ACC112 (cell line): ENCODE results near the gene MYLK.

Experiments
- H2AFZ ChIP-seq: fragments of 200-600 bp; sonication (generic); one replicate; pipeline ENCODE4 v1.6.0; 2017; ENCODE audit warnings: antibody characterized with exemption, low read length; ENCODE audit not compliant: unreplicated experiment
- H3K27ac ChIP-seq: fragments of 200-600 bp; sonication (generic); 2 replicates; pipeline ENCODE4 v1.5.1; 2014; ENCODE audit warnings: low read depth, mild to moderate bottlenecking, antibody characterized with exemption, low read length, moderate library complexity
- H3K27me3 ChIP-seq: fragments of 200-600 bp; sonication (generic); 2 replicates; pipeline ENCODE4 v1.6.1; 2014; ENCODE audit warnings: mild to moderate bottlenecking, antibody characterized with exemption, low read length, moderate library complexity, mixed read lengths; ENCODE audit not compliant: insufficient read depth
- H3K36me3 ChIP-seq: fragments of 200-600 bp; sonication (generic); 2 replicates; pipeline ENCODE4 v1.6.1; 2016; ENCODE audit warnings: mild to moderate bottlenecking, antibody characterized with exemption, low read length, moderate library complexity, mixed read lengths; ENCODE audit not compliant: insufficient read depth
- H3K4me1 ChIP-seq: fragments of 200-600 bp; sonication (generic); one replicate; pipeline ENCODE4 v1.6.1; 2016; ENCODE audit warnings: low read length, mixed read lengths; ENCODE audit not compliant: insufficient read depth, unreplicated experiment, control insufficient read depth
- H3K4me3 ChIP-seq: fragments of 200-600 bp; sonication (generic); 2 replicates; pipeline ENCODE4 v1.5.1; 2014; ENCODE audit warnings: mild to moderate bottlenecking, low read depth, low read length
- H3K79me2 ChIP-seq: fragments of 200-600 bp; sonication (generic); one replicate; pipeline ENCODE4 v1.6.0; 2016; ENCODE audit warnings: low read length; ENCODE audit not compliant: control insufficient read depth, unreplicated experiment, insufficient read depth

MYLK gene

GRCh38 chr3:123658852-123659206 is 225.3 kb downstream of the MYLK start:
- no peaks in the 10 kb centered on the region for H3K79me2 ChIP-seq
- no peak overlapping the region for H3K27ac ChIP-seq
- H3K36me3 ChIP-seq, result peaks cover 9% of the 10 kb centered on the region; the same call in 1 of the 2 replicates
- no peak overlapping the region for H2AFZ ChIP-seq
- H3K4me3 ChIP-seq, result no peak overlapping the region
- H3K27me3 ChIP-seq, result no peaks in the 10 kb centered on the region
- H3K4me1 ChIP-seq, result peaks cover 45% of the 10 kb centered on the region

DNA sequence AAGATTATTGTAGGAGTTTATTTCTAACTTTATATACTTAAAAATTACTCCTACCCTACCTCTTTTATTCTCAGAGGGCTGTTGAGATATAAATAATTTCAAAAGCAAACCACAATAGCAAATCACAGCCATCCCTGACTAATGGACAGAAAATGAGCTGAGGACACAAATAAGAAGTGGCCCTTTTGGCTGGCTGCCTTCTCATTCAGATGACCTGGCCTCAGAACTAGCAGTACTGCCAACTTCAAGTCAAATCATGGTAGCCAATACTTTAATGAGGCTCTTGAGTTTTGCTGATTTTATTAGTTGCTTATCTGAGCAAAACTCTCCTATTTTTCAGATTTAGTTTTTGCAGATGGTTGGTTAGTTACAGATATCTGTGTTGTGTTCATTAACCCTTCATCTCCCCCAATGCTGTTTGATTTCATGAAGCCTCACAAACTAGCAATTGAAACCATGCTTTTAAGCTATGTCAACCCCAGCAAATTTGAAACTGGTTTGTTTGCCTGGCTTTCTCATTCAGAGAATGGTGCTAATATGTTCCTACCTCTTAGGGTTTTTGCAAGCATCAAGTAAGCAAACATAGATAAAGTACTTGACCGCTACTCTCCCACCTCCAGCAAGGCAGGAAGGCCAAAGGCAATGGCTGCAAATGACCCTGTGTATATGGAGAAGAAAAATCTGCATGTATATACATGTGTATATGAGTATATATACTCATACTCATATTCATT is 225.8 kb downstream of the MYLK start:
- Histone ChIP-seq H3K36me3 (peaks cover 9% of the 10 kb centered on the region; the same call in 1 of the 2 replicates), H3K27me3 (no peaks in the 10 kb centered on the region), H2AFZ (no peak overlapping the region), H3K4me3 (no peak overlapping the region), H3K4me1 (peaks cover 50% of the 10 kb centered on the region), H3K27ac (no peak overlapping the region), H3K79me2 (no peaks in the 10 kb centered on the region)

GRCh38 chr3:123657568-123657967 is 226.6 kb downstream of the MYLK start:
- Histone ChIP-seq H3K36me3 (peaks cover 9% of the 10 kb centered on the region; the same call in 1 of the 2 replicates), H3K4me3 (no peak overlapping the region), H3K79me2 (no peaks in the 10 kb centered on the region), H3K27me3 (no peaks in the 10 kb centered on the region), H2AFZ (no peak overlapping the region), H3K4me1 (peaks cover 58% of the 10 kb centered on the region), H3K27ac (no peak overlapping the region)

DNA sequence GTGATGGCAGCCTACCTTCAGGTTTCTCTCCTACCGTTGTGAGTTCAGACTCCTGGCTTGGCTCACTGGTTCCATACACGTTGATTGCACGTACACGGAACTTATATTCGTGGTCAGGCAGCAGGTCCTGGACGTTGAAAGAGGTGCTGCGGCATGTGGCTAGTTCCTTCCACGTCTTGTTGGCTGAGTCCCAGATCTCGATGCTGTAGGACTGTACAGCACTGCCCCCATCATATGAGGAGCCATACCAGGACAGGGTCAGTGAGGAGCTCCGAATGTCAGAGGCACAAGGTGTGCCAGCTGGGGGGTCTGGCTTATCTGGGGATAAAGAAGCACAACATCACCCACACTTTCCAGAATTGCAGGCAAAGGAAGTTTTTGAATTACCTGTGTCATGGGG is 227.0 kb downstream of the MYLK start:
- H3K36me3 ChIP-seq, result peaks cover 9% of the 10 kb centered on the region; the same call in 1 of the 2 replicates
- H3K27me3 ChIP-seq, result no peaks in the 10 kb centered on the region
- no peak overlapping the region for H3K27ac ChIP-seq
- peaks cover 59% of the 10 kb centered on the region for H3K4me1 ChIP-seq
- H3K4me3 ChIP-seq, result no peak overlapping the region
- no peak overlapping the region for H2AFZ ChIP-seq
- no peaks in the 10 kb centered on the region for H3K79me2 ChIP-seq

- Histone ChIP-seq H3K79me2 (no peaks in the 10 kb centered on the region), H3K4me1 (peaks cover 56% of the 10 kb centered on the region), H3K36me3 (peaks cover 9% of the 10 kb centered on the region; the same call in 1 of the 2 replicates), H3K4me3 (no peak overlapping the region), H2AFZ (no peak overlapping the region), H3K27ac (no peak overlapping the region), H3K27me3 (no peaks in the 10 kb centered on the region)
These were observed 227.4 kb downstream of the MYLK start for GRCh38 chr3:123656691-123657090.

- Histone ChIP-seq H3K4me1 (peaks cover 51% of the 10 kb centered on the region), H3K4me3 (no peak overlapping the region), H3K36me3 (peaks cover 9% of the 10 kb centered on the region; the same call in 1 of the 2 replicates), H3K79me2 (no peaks in the 10 kb centered on the region), H3K27me3 (no peaks in the 10 kb centered on the region), H3K27ac (no peak overlapping the region), H2AFZ (no peak overlapping the region)
These were observed 227.9 kb downstream of the MYLK start for GRCh38 chr3:123656274-123656673.

DNA sequence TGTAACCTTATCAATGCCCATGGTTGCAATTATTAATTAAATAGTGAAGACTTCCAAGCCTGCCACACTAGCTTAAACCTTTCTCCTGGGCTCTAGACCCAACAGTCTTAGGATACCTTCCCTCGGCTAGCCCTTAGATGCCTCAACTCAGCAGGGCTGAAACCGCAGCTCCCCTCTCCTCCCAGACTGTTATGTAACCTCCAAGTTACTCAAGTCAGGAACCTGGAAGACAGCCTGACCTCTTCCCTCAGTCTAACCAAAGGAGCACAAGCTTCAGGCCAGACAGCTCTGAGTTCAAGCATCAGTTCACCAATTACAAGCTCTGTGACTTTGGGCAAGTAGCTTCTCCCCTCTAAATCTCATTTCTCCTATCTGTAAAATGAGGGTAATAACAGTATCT is 228.7 kb downstream of the MYLK start:
- H3K27ac ChIP-seq, result no peak overlapping the region
- H3K79me2 ChIP-seq, result no peaks in the 10 kb centered on the region
- H2AFZ ChIP-seq, result no peak overlapping the region
- H3K36me3 ChIP-seq, result peaks cover 9% of the 10 kb centered on the region; the same call in 1 of the 2 replicates
- peaks cover 43% of the 10 kb centered on the region for H3K4me1 ChIP-seq
- H3K4me3 ChIP-seq, result no peak overlapping the region
- H3K27me3 ChIP-seq, result no peaks in the 10 kb centered on the region

GRCh38 chr3:123653221-123653682 is 230.9 kb downstream of the MYLK start:
- Histone ChIP-seq H3K27ac (peak overlapping the region; percentile 15), H3K4me1 (peaks cover 22% of the 10 kb centered on the region), H3K36me3 (peaks cover 9% of the 10 kb centered on the region; the same call in 1 of the 2 replicates), H3K27me3 (no peaks in the 10 kb centered on the region), H3K4me3 (no peak overlapping the region), H3K79me2 (no peaks in the 10 kb centered on the region), H2AFZ (no peak overlapping the region)

- H2AFZ ChIP-seq, result no peak overlapping the region
- H3K4me1 ChIP-seq, result peaks cover 16% of the 10 kb centered on the region
- H3K79me2 ChIP-seq, result no peaks in the 10 kb centered on the region
- H3K36me3 ChIP-seq, result peaks cover 9% of the 10 kb centered on the region; the same call in 1 of the 2 replicates
- no peak overlapping the region for H3K4me3 ChIP-seq
- 0 out of 2 replicates have a peak overlapping the region, but pooled peaks have one; percentile 15 for H3K27ac ChIP-seq
- H3K27me3 ChIP-seq, result no peaks in the 10 kb centered on the region
These were observed 231.7 kb downstream of the MYLK start for GRCh38 chr3:123652342-123652984.

GRCh38 chr3:123651449-123652341 is 232.4 kb downstream of the MYLK start:
- H3K36me3 ChIP-seq, result peaks cover 3% of the 10 kb centered on the region; the same call in 1 of the 2 replicates
- H3K4me1 ChIP-seq, result peaks cover 15% of the 10 kb centered on the region
- no peaks in the 10 kb centered on the region for H3K79me2 ChIP-seq
- no peak overlapping the region for H3K4me3 ChIP-seq
- no peak overlapping the region for H2AFZ ChIP-seq
- no peak overlapping the region for H3K27ac ChIP-seq
- no peaks in the 10 kb centered on the region for H3K27me3 ChIP-seq
